Measurements from ENCODE around the gene KDELR3.

The KDELR3 gene

DNA sequence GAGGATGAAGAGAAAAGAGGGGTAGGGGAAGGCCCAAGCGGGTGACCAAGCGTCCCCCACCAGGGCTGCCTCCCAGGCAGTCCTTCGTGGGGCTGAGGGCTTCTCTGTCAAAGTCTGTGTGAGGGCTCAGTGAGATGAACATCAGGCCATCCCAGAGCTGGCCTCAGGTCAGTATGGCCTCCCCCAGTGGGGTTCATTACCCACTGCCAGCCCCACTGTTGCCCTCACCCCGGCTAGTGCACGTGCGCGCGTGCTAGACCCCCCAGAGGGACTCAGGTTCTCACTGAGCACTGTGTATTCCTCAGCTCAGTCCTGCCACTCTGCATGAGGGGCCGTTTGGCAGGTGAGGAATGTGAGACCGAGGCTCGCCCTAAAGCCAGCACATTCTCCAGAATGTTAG lies 3.3 kb downstream of the KDELR3 start:
- TF ChIP-seq, protein P1, sequence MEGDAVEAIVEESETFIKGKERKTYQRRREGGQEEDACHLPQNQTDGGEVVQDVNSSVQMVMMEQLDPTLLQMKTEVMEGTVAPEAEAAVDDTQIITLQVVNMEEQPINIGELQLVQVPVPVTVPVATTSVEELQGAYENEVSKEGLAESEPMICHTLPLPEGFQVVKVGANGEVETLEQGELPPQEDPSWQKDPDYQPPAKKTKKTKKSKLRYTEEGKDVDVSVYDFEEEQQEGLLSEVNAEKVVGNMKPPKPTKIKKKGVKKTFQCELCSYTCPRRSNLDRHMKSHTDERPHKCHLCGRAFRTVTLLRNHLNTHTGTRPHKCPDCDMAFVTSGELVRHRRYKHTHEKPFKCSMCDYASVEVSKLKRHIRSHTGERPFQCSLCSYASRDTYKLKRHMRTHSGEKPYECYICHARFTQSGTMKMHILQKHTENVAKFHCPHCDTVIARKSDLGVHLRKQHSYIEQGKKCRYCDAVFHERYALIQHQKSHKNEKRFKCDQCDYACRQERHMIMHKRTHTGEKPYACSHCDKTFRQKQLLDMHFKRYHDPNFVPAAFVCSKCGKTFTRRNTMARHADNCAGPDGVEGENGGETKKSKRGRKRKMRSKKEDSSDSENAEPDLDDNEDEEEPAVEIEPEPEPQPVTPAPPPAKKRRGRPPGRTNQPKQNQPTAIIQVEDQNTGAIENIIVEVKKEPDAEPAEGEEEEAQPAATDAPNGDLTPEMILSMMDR (IDR thresholded peaks at IDR 0.05; ENCODE audit: low read depth, low read length, missing control alignments): no peak
- DNase-seq (ENCODE audit: extremely low read depth, low read depth): no peak

GRCh38 chr22:38474003-38474607 lies 6.2 kb downstream of the KDELR3 start:
- TF ChIP-seq, protein P1 (IDR thresholded peaks at IDR 0.05; ENCODE audit: low read depth, low read length, missing control alignments): no peak
- no peak for DNase-seq (ENCODE audit: extremely low read depth, low read depth)
- H3K4me3 ChIP-seq (replicated peaks; ENCODE audit: low read depth, low read length): no peak overlapping the region

More for the DNA sequence above, 3.3 kb downstream of the KDELR3 start:
- H3K4me3 ChIP-seq (replicated peaks; ENCODE audit: low read depth, low read length): no peak overlapping the region

GRCh38 chr22:38477585-38477984 lies 9.7 kb downstream of the KDELR3 start:
- no peak overlapping the region for H3K4me3 ChIP-seq (replicated peaks; ENCODE audit: low read depth, low read length)
- DNase-seq (ENCODE audit: extremely low read depth, low read depth): no peak
- TF ChIP-seq, protein P1 (IDR thresholded peaks at IDR 0.05; ENCODE audit: low read depth, low read length, missing control alignments): no peak

DNA sequence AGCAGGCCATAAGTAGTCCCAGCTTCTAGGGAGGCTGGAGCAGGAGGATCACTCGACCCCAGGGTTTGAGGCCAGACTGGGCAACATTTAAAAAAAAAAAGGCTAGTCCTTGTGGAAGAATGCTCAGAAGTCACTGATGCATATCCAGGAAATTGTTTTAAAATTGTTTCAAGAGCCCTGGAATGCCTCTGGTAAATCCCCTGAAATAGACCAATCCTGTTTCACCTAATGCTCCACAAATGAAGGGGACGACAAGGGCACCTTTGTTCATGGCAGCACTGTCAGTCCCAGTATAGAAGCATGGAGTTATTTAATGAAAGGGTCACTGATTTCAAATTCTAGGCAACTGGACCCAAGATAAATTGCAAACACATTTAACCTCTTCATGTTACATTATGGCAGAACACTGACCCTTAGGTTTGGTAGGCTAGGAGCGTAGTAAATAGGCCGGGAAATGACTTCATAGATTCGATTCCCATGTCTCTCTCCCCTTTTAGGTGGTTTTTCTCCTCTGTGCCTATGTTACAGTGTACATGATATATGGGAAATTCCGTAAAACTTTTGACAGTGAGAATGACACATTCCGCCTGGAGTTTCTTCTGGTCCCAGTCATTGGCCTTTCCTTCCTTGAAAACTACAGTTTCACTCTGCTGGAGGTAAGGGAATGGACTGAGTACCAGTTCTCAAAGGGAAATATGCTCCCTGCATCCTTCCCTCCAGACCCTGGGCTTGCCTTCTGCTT lies 11.4 kb downstream of the KDELR3 start:
- no peak for DNase-seq (ENCODE audit: extremely low read depth, low read depth)
- H3K4me3 ChIP-seq (replicated peaks; ENCODE audit: low read depth, low read length): no peak overlapping the region
- TF ChIP-seq, protein P1 (IDR thresholded peaks at IDR 0.05; ENCODE audit: low read depth, low read length, missing control alignments): no peak

GRCh38 chr22:38481162-38481870 lies 13.4 kb downstream of the KDELR3 start:
- TF ChIP-seq, protein P1 (IDR thresholded peaks at IDR 0.05; ENCODE audit: low read depth, low read length, missing control alignments): no peak
- no peak for DNase-seq (ENCODE audit: extremely low read depth, low read depth)
- H3K4me3 ChIP-seq (replicated peaks; ENCODE audit: low read depth, low read length): no peak overlapping the region

DNA sequence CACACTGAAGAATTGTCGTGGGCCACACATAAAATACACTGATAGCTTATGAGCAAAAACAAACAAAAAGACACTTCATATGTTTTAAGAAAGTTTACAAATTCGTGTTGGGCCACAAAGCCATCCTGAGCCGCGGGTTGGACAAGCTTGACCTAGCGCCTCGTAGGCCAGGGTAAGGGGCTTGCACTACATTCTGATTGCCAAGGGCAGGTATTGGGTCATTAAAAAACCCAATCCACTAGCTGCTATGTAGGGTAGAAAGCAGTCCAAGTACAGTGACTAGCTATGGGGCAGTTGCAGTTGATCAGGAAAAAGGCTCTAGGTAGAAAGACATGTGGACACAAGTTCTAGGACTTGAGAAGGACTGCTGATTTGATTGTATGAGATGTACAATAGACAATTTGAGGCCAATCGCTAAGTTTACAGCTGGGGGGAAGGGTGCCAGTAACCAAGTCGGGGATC lies 14.0 kb downstream of the KDELR3 start:
- H3K4me3 ChIP-seq (replicated peaks; ENCODE audit: low read depth, low read length): no peak overlapping the region
- TF ChIP-seq, protein P1 (IDR thresholded peaks at IDR 0.05; ENCODE audit: low read depth, low read length, missing control alignments): no peak
- DNase-seq (ENCODE audit: extremely low read depth, low read depth): no peak

Measured in HFF-Myc (cell line).